Glomerular visceral epithelial cell (primary cell): Measurements from ENCODE around the gene LDHB.
"Not testable (repeated sequence)": the region's sequence is repeated elsewhere in the genome, so short reads cannot be mapped to it uniquely, and the experiment has no call there.

Experiments used
- DNase-seq: peaks from one replicate; pipeline ENCODE4 v3.0.0-alpha.2; 2016; ENCODE audit errors: extremely low spot score

LDHB gene

GRCh38 chr12:21661396-21662093, 3.9 kb upstream of the LDHB start:
- DNase-seq, result not testable (repeated sequence)

- DNase-seq, result no peak
These were observed 1.7 kb upstream of the LDHB start for GRCh38 chr12:21659383-21659782.

- peak; percentile 35 for DNase-seq
These were observed 727 bp downstream of the LDHB start for GRCh38 chr12:21656905-21657325.

GRCh38 chr12:21655591-21655990, 2.1 kb downstream of the LDHB start:
- DNase-seq, result no peak

GRCh38 chr12:21651821-21652220, 5.8 kb downstream of the LDHB start:
- DNase-seq, result no peak

- no peak for DNase-seq
These were observed 6.6 kb downstream of the LDHB start for GRCh38 chr12:21650997-21651396.

GRCh38 chr12:21649034-21649433, 8.6 kb downstream of the LDHB start:
- DNase-seq, result no peak

- DNase-seq, result no peak
These were observed 9.3 kb downstream of the LDHB start for GRCh38 chr12:21648378-21648777.

GRCh38 chr12:21647179-21647578, 10.5 kb downstream of the LDHB start:
- DNase-seq, result no peak

GRCh38 chr12:21645041-21645500, 12.6 kb downstream of the LDHB start:
- peak; percentile 58 for DNase-seq

- no peak for DNase-seq
These were observed 13.1 kb downstream of the LDHB start for GRCh38 chr12:21644516-21644915.

GRCh38 chr12:21643758-21644157, 13.9 kb downstream of the LDHB start:
- no peak for DNase-seq

GRCh38 chr12:21642707-21643389, 14.8 kb downstream of the LDHB start:
- no peak for DNase-seq

- no peak for DNase-seq
These were observed 19.4 kb downstream of the LDHB start for GRCh38 chr12:21638054-21638891.

GRCh38 chr12:21634245-21634644, 23.4 kb downstream of the LDHB start:
- DNase-seq, result no peak

GRCh38 chr12:21631367-21631766, 26.3 kb downstream of the LDHB start:
- no peak for DNase-seq

- DNase-seq, result no peak
These were observed 29.7 kb downstream of the LDHB start for GRCh38 chr12:21627924-21628323.

GRCh38 chr12:21618566-21618965, 39.1 kb downstream of the LDHB start:
- DNase-seq, result no peak

GRCh38 chr12:21617030-21617429, 40.6 kb downstream of the LDHB start:
- no peak for DNase-seq

- DNase-seq, result no peak
These were observed 42.2 kb downstream of the LDHB start for GRCh38 chr12:21615431-21615830.

GRCh38 chr12:21614506-21614905, 43.1 kb downstream of the LDHB start:
- DNase-seq, result no peak

- DNase-seq, result no peak
These were observed 43.7 kb downstream of the LDHB start for GRCh38 chr12:21613931-21614330.
